CD14-positive monocyte (primary cell): ENCODE results near the gene KNTC1. TPM values are rescaled to one million over a fixed set of nuclear protein-coding genes. Genes with fewer than 3 reads are reported as not detected.

ENCODE experiments used
- DNase-seq, 3 donors: peaks; one replicate each; pipeline ENCODE4 v3.0.0-alpha.2; 2011 to 2022
- H2AFZ ChIP-seq: 2 replicates; pipeline ENCODE4 v1.6.0; 2012; ENCODE audit warnings: mild to moderate bottlenecking, low read depth, low read length, inconsistent platforms; ENCODE audit not compliant: insufficient read depth, poor library complexity, severe bottlenecking
- H3K27ac ChIP-seq, 2 donors: 1 replicate in 1 of 2; 2 replicates in 1 of 2; pipeline ENCODE4 v1.5.1; 2012 to 2013; ENCODE audit warnings: low read length in 2 of 2, control low read depth in 1 of 2, inconsistent platforms in 1 of 2, low read depth in 1 of 2, mild to moderate bottlenecking in 1 of 2
- H3K27me3 ChIP-seq, 2 donors: one replicate each; pipeline versions ENCODE4 v1.6.0 to v1.6.1; 2011 to 2013; ENCODE audit warnings: low read length in 2 of 2; ENCODE audit not compliant: control insufficient read depth in 2 of 2, insufficient read depth in 2 of 2
- H3K36me3 ChIP-seq, 2 donors: replicated peaks in 1 of 2; 1 replicate in 1 of 2; 2 replicates in 1 of 2; pipeline versions ENCODE4 v1.5.1 to v1.6.1; 2012 to 2013; ENCODE audit warnings: low read length in 2 of 2, control low read depth in 1 of 2, inconsistent platforms in 1 of 2, mild to moderate bottlenecking in 1 of 2; ENCODE audit not compliant: insufficient read depth in 2 of 2, control insufficient read depth in 1 of 2
- H3K4me1 ChIP-seq, 2 donors: 1 replicate in 1 of 2; 2 replicates in 1 of 2; pipeline versions ENCODE4 v1.5.1 to v1.6.1; 2012 to 2013; ENCODE audit warnings: low read length in 2 of 2, control low read depth in 1 of 2, inconsistent platforms in 1 of 2, mild to moderate bottlenecking in 1 of 2, moderate library complexity in 1 of 2; ENCODE audit not compliant: insufficient read depth in 2 of 2, control insufficient read depth in 1 of 2
- H3K4me2 ChIP-seq: replicated peaks from 2 replicates; pipeline ENCODE3; 2012; ENCODE audit warnings: low read length, moderate library complexity, mild to moderate bottlenecking; ENCODE audit not compliant: poor library complexity, severe bottlenecking; ENCODE audit errors: extremely low read depth
- H3K4me3 ChIP-seq, 3 experiments: fragments of 200-600 bp in 1 of 3; sonication (generic) in 1 of 3; replicated peaks in 1 of 3; 1 replicate in 2 of 3; 2 replicates in 1 of 3; pipeline ENCODE4 v1.5.1; 2011 to 2013; ENCODE audit warnings: low read length in 3 of 3, mild to moderate bottlenecking in 3 of 3, control low read depth in 2 of 3, low read depth in 2 of 3, inconsistent platforms in 1 of 3, moderate library complexity in 1 of 3
- H3K79me2 ChIP-seq: 2 replicates; pipeline ENCODE4 v1.6.0; 2012; ENCODE audit warnings: mild to moderate bottlenecking, control low read depth, inconsistent platforms, low read length, moderate library complexity; ENCODE audit not compliant: insufficient read depth
- H3K9ac ChIP-seq: 2 replicates; pipeline ENCODE4 v1.6.0; 2017; ENCODE audit warnings: low read length, mild to moderate bottlenecking; ENCODE audit not compliant: insufficient read depth, poor library complexity, severe bottlenecking
- H3K9me3 ChIP-seq, 2 donors: replicated peaks in 1 of 2; 1 replicate in 1 of 2; 2 replicates in 1 of 2; pipeline versions ENCODE4 v1.5.1 to v1.6.1; 2012 to 2013; ENCODE audit warnings: low read length in 2 of 2, control low read depth in 1 of 2; ENCODE audit not compliant: control insufficient read depth in 1 of 2, insufficient read depth in 1 of 2
- H4K20me1 ChIP-seq: 2 replicates; pipeline ENCODE4 v1.6.0; 2012; ENCODE audit warnings: mild to moderate bottlenecking, low read length, control low read depth, moderate library complexity; ENCODE audit not compliant: insufficient read depth
- H3K27ac Mint-ChIP-seq, 7 donors: one replicate each; pipeline ENCODE4 v1.8.0; 2020; ENCODE audit warnings: mild to moderate bottlenecking in 7 of 7, mixed read lengths in 7 of 7, moderate library complexity in 6 of 7, inconsistent platforms in 2 of 7
- H3K27me3 Mint-ChIP-seq, 3 donors: one replicate each; pipeline ENCODE4 v1.8.0; 2021 to 2022; ENCODE audit warnings: low read depth in 3 of 3, mild to moderate bottlenecking in 3 of 3, mixed read lengths in 3 of 3, moderate library complexity in 3 of 3, inconsistent platforms in 1 of 3
- H3K36me3 Mint-ChIP-seq, 2 donors: one replicate each; pipeline ENCODE4 v1.8.0; 2020; ENCODE audit warnings: mixed read lengths in 2 of 2, inconsistent platforms in 1 of 2, mild to moderate bottlenecking in 1 of 2
- H3K4me1 Mint-ChIP-seq: one replicate; pipeline ENCODE4 v1.8.0; 2020; ENCODE audit warnings: mild to moderate bottlenecking, mixed read lengths
- H3K4me3 Mint-ChIP-seq, 2 donors: one replicate each; pipeline ENCODE4 v1.8.0; 2020; ENCODE audit warnings: mild to moderate bottlenecking in 2 of 2, mixed read lengths in 2 of 2, moderate library complexity in 1 of 2
- H3K9me3 Mint-ChIP-seq, 7 donors: one replicate each; pipeline ENCODE4 v1.8.0; 2020 to 2022; ENCODE audit warnings: mixed read lengths in 7 of 7, mild to moderate bottlenecking in 6 of 7, moderate library complexity in 6 of 7, inconsistent platforms in 2 of 7
- CTCF ChIP-seq: fragments of 200-600 bp; IDR thresholded peaks from one replicate; pipeline ENCODE4 v1.8.0; 2022; ENCODE audit warnings: antibody characterized with exemption, mild to moderate bottlenecking
- WGBS: methylation state at CpG from one replicate; pipeline ENCODE4 v1.1.5; 2013; ENCODE audit warnings: missing lambda C conversion rate; ENCODE audit not compliant: insufficient coverage; 5-methylcytosine and 5-hydroxymethylcytosine counted together
- intact Hi-C, 2 donors: fragments of 100-400 bp; cut with micrococcal nuclease; formaldehyde crosslinking; loops; one replicate each; pipeline versions ENCODE4 v1.15.0 to v1.15.1; 2023
- polyA plus RNA-seq, 3 donors: library from polyadenylated mRNA; depleted of rRNA in 1 of 3; unstranded in 2 of 3; stranded (reverse) in 1 of 3; fragments of 300-500 nt in 2 of 3; fragments of >200 nt in 1 of 3; fragmentation: Illumina TruSeq in 2 of 3; gene quantifications; 1 replicate in 2 of 3; 2 replicates in 1 of 3; pipeline ENCODE4 v1.2.3, GENCODE V29; 2012 to 2021
- small RNA-seq: library from RNA; depleted of rRNA; stranded (forward); fragments of <200 nt; gene quantifications from one replicate; pipeline ENCODE3, GENCODE V24; 2012; ENCODE audit warnings: low read depth; ENCODE audit not compliant: insufficient read length

The KNTC1 gene
- polyA plus RNA-seq, 3 donors: 0.65 to 10.3 (median 0.81) TPM

GRCh38 chr12:122672515-122672914 is 145.5 kb downstream of the KNTC1 start:
- intact Hi-C loops: no loop called here
- Mint-ChIP-seq H3K4me3 (no peak overlapping the region), H3K27ac (no peak overlapping the region), H3K4me1 (no peaks in the 10 kb centered on the region), H3K36me3 (no peaks in the 10 kb centered on the region), H3K9me3 (peaks cover 0 to 8% (median 0%) of the 10 kb centered on the region in 7 donors), H3K27me3 (peaks cover 0 to 12% (median 9%) of the 10 kb centered on the region in 3 donors)
- Histone ChIP-seq H3K79me2 (no peaks in the 10 kb centered on the region), H3K27me3 (no peaks in the 10 kb centered on the region), H3K9ac (no peak overlapping the region), H3K4me3 (no peak overlapping the region), H3K27ac (no peak overlapping the region), H3K36me3 (no peaks in the 10 kb centered on the region), H3K9me3 (no peaks in the 10 kb centered on the region), H3K4me2 (no peak overlapping the region), H2AFZ (no peak overlapping the region), H4K20me1 (no peaks in the 10 kb centered on the region), H3K4me1 (no peaks in the 10 kb centered on the region)
- TF ChIP-seq CTCF: no peak
- WGBS: no CpG with 5 or more reads among the region's 2 CpGs
- DNase-seq: no peak

Small RNA genes lying within 50 kb of the gene (small RNA-seq; reads per million reads assigned to genes)
- gene AC026333.1 (not detected), gene RF00411 (not detected)

Other genes starting within 250 kb of the KNTC1 start
- gene CLIP1, start 104.6 kb upstream of the KNTC1 start, polyA plus RNA-seq: 10 to 100 TPM in 2 of 3 donors, 1 to 10 TPM in 1; 6.7 to 50.9 (median 12.9) TPM
- 10 to 100 TPM in 1 of 3 donors, 1 to 10 TPM in 2; 2.5 to 25.4 (median 5.4) TPM for gene ZCCHC8, start 26.3 kb upstream of the KNTC1 start, polyA plus RNA-seq
- 10 to 100 TPM in 2 of 3 donors, 1 to 10 TPM in 1; 7.6 to 63.5 (median 15.8) TPM for gene RSRC2, start 313 bp upstream of the KNTC1 start, polyA plus RNA-seq
- 10 to 100 TPM in 2 of 3 donors, 1 to 10 TPM in 1; 8.1 to 31.2 (median 13.0) TPM for gene HCAR2, start 176.1 kb downstream of the KNTC1 start, polyA plus RNA-seq
- gene HCAR3, start 189.6 kb downstream of the KNTC1 start, polyA plus RNA-seq: 10 to 100 TPM; 14.4 to 65.3 (median 23.7) TPM
- not detected for gene HCAR1, start 203.6 kb downstream of the KNTC1 start, polyA plus RNA-seq
- 10 to 100 TPM; 11.2 to 34.1 (median 32.5) TPM for gene DENR, start 225.6 kb downstream of the KNTC1 start, polyA plus RNA-seq
- under 1 TPM; 0.09 to 0.13 (median 0.11) TPM for gene CCDC62, start 247.3 kb downstream of the KNTC1 start, polyA plus RNA-seq